Osteoblast (primary cell): ENCODE data around the gene DCC. TPM values are rescaled to one million over a fixed set of nuclear protein-coding genes. Genes with fewer than 3 reads are reported as not detected.

ENCODE experiments used
- DNase-seq: peaks from one replicate; pipeline ENCODE4 v3.0.0; 2011; ENCODE audit warnings: low spot score, mixed read lengths; ENCODE audit not compliant: insufficient read length; ENCODE audit errors: missing footprints
- H2AFZ ChIP-seq: 2 replicates; pipeline ENCODE4 v1.6.0; 2011; ENCODE audit warnings: mild to moderate bottlenecking, low read length
- H3K27ac ChIP-seq: 2 replicates; pipeline ENCODE4 v1.5.1; 2011; ENCODE audit warnings: mild to moderate bottlenecking, low read depth, low read length, moderate library complexity
- H3K27me3 ChIP-seq: 2 replicates; pipeline ENCODE4 v1.6.0; 2012; ENCODE audit warnings: mild to moderate bottlenecking, control low read depth, inconsistent platforms, low read length, moderate library complexity; ENCODE audit not compliant: insufficient read depth
- H3K36me3 ChIP-seq: 2 replicates; pipeline ENCODE4 v1.5.1; 2011; ENCODE audit warnings: mild to moderate bottlenecking, low read length, control low read depth, moderate library complexity; ENCODE audit not compliant: insufficient read depth
- H3K4me1 ChIP-seq: 2 replicates; pipeline ENCODE4 v1.5.1; 2011; ENCODE audit warnings: mild to moderate bottlenecking, low read length, control low read depth, moderate library complexity; ENCODE audit not compliant: insufficient read depth
- H3K4me2 ChIP-seq: 2 replicates; pipeline ENCODE4 v1.6.0; 2011; ENCODE audit warnings: mild to moderate bottlenecking, low read length; ENCODE audit not compliant: insufficient read depth
- H3K4me3 ChIP-seq: fragments of 200-600 bp; sonication (generic); 3 replicates; pipeline ENCODE4 v1.5.1; 2012; ENCODE audit warnings: mild to moderate bottlenecking, low read length, inconsistent platforms; ENCODE audit not compliant: insufficient read depth
- H3K79me2 ChIP-seq: 2 replicates; pipeline ENCODE4 v1.6.0; 2012; ENCODE audit warnings: mild to moderate bottlenecking, low read length, control low read depth, inconsistent platforms; ENCODE audit not compliant: insufficient read depth
- H3K9me3 ChIP-seq: 2 replicates; pipeline ENCODE4 v1.5.1; 2011; ENCODE audit warnings: low read depth, low read length, control low read depth
- H4K20me1 ChIP-seq: 2 replicates; pipeline ENCODE4 v1.6.0; 2012; ENCODE audit warnings: mild to moderate bottlenecking, low read length, control low read depth; ENCODE audit not compliant: insufficient read depth
- CTCF ChIP-seq: IDR thresholded peaks from 2 replicates; pipeline ENCODE4 v1.5.1; 2011; ENCODE audit warnings: mild to moderate bottlenecking, low read depth, low read length, moderate library complexity; ENCODE audit errors: extremely low read depth
- total RNA-seq: library from RNA; depleted of rRNA; stranded (reverse); fragments of >200 nt; gene quantifications from 2 replicates; pipeline ENCODE4 v1.2.3, GENCODE V29; 2012

Gene DCC
- total RNA-seq, 1 donor, result not detected

GRCh38 chr18:52519021-52519420, 179.0 kb downstream of the DCC start:
- no peak for DNase-seq
- no peak for TF ChIP-seq CTCF
- no peaks in the 10 kb centered on the region for H3K27me3 ChIP-seq
- H3K36me3 ChIP-seq, result no peaks in the 10 kb centered on the region
- no peaks in the 10 kb centered on the region for H4K20me1 ChIP-seq
- no peak overlapping the region for H3K4me3 ChIP-seq
- no peak overlapping the region for H3K27ac ChIP-seq
- H3K4me1 ChIP-seq, result no peaks in the 10 kb centered on the region
- H3K9me3 ChIP-seq, result no peaks in the 10 kb centered on the region
- H3K79me2 ChIP-seq, result no peaks in the 10 kb centered on the region
- no peak overlapping the region for H3K4me2 ChIP-seq
- H2AFZ ChIP-seq, result no peak overlapping the region

GRCh38 chr18:52523566-52523965, 183.6 kb downstream of the DCC start:
- no peak for DNase-seq
- Histone ChIP-seq H4K20me1 (no peaks in the 10 kb centered on the region), H3K36me3 (no peaks in the 10 kb centered on the region), H3K4me1 (no peaks in the 10 kb centered on the region), H3K9me3 (peaks cover 3% of the 10 kb centered on the region), H3K4me2 (no peak overlapping the region), H3K79me2 (no peaks in the 10 kb centered on the region), H3K27me3 (no peaks in the 10 kb centered on the region), H3K4me3 (no peak overlapping the region), H2AFZ (no peak overlapping the region), H3K27ac (no peak overlapping the region)
- no peak for TF ChIP-seq CTCF

DNA sequence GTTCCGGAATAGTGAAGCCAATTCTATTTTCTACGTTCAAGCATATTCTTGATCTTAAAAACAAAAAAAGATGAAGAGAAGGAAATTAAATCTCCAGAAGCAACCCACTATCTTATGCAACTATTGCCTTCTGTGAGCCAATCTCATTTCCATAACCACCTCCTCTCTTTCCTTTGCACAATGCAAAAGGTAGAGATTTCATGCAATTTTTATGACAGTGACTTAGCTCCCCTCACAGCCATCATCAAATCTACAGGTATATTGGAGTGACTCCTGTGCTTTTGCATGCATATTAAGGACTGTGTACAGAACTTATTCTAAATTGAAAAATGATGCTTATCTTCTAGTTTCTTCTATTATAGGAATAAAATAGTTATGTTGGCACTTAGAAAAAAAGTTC, 191.8 kb downstream of the DCC start:
- H3K27me3 ChIP-seq, result no peaks in the 10 kb centered on the region
- H3K9me3 ChIP-seq, result peaks cover 8% of the 10 kb centered on the region
- H3K27ac ChIP-seq, result no peak overlapping the region
- H3K79me2 ChIP-seq, result no peaks in the 10 kb centered on the region
- H2AFZ ChIP-seq, result no peak overlapping the region
- H3K36me3 ChIP-seq, result no peaks in the 10 kb centered on the region
- DNase-seq, result no peak
- H3K4me3 ChIP-seq, result no peak overlapping the region
- no peak for TF ChIP-seq CTCF
- H4K20me1 ChIP-seq, result no peaks in the 10 kb centered on the region
- no peak overlapping the region for H3K4me2 ChIP-seq
- H3K4me1 ChIP-seq, result no peaks in the 10 kb centered on the region

GRCh38 chr18:52536039-52536438, 196.0 kb downstream of the DCC start:
- Histone ChIP-seq H3K36me3 (no peaks in the 10 kb centered on the region), H3K9me3 (no peaks in the 10 kb centered on the region), H2AFZ (no peak overlapping the region), H3K27ac (no peak overlapping the region), H3K27me3 (no peaks in the 10 kb centered on the region), H3K79me2 (no peaks in the 10 kb centered on the region), H3K4me2 (no peak overlapping the region), H4K20me1 (no peaks in the 10 kb centered on the region), H3K4me1 (no peaks in the 10 kb centered on the region), H3K4me3 (no peak overlapping the region)
- no peak for TF ChIP-seq CTCF
- DNase-seq, result no peak
